K562 treated with DMSO at 1 percent for 12 hours (cell line): ENCODE results near the gene FAP. TPM values are rescaled to one million over a fixed set of nuclear protein-coding genes. Genes with fewer than 3 reads are reported as not detected.

Experiments used
- total RNA-seq: library from RNA; unstranded; fragments of 300-600 nt; gene quantifications from 2 replicates; pipeline ENCODE4 v1.2.3, GENCODE V29; 2022; ENCODE audit not compliant: insufficient read depth

Gene FAP
- not detected in 2 replicates for total RNA-seq

GRCh38 chr2:162243294-162243693 is at the start of gene FAP:
Gene FAP (minus strand): TSS chr2:162243445. CDS start chr2:162243327, 118 bp downstream.

GRCh38 chr2:162152147-162152546 is 91.1 kb downstream of the FAP start, which contains the start of gene GCG:
Gene GCG (minus strand): TSS chr2:162152247. CDS start chr2:162149178, 3,069 bp downstream.

Other genes with a start within 250 kb of the FAP start
- not detected in 2 replicates for gene DPP4, start 169.2 kb downstream of the FAP start, total RNA-seq
- not detected in 2 replicates for gene GCG, start 91.2 kb downstream of the FAP start, total RNA-seq
- 3.2 and 10.4 TPM in 2 replicates for gene IFIH1, start 75.2 kb upstream of the FAP start, total RNA-seq
- gene GCA, start 100.7 kb upstream of the FAP start, total RNA-seq, result 0.73 and 3.8 TPM in 2 replicates